Sigmoid colon (tissue), 3 donors: ENCODE measurements around the gene RBM15.

Experiments used
- CTCF ChIP-seq, 4 experiments: fragments of 450-650 bp in 3 of 4; fragments of 200-600 bp in 1 of 4; IDR thresholded peaks; one replicate each; pipeline ENCODE4 v1.5.1; 2016 to 2019; ENCODE audit warnings: antibody characterized with exemption in 4 of 4, mild to moderate bottlenecking in 3 of 4, moderate library complexity in 2 of 4
- POLR2A ChIP-seq, 2 donors: fragments of 450-650 bp; IDR thresholded peaks; one replicate each; pipeline ENCODE4 v1.6.1; 2016; ENCODE audit warnings: antibody characterized with exemption in 2 of 2, mild to moderate bottlenecking in 2 of 2, moderate library complexity in 2 of 2

DNA sequence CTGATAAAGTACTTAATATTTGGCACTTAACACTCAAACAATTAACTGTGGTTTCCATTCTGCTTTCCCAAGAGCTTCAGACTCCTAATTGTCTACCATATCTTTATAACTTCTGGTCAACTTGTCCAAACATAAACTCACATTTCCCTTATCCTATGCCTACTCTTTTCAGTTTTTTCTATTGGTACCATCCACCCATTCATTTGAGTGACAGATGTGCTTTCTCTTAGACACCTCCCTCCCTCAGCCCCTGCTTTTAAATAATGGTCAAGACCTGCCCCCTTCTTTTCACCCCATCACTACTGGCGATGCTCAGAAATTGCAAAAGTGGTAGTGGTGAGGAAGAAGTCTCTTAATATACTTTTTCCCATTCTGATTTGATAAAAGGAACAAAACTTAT lies 46.2 kb downstream of the RBM15 start:
- no peak for TF ChIP-seq POLR2A (IDR thresholded peaks at IDR 0.05)
- no peak for TF ChIP-seq CTCF (IDR thresholded peaks at IDR 0.05)
